ENCODE data around the gene FAAP100. TPM values are rescaled to one million over a fixed set of nuclear protein-coding genes. Genes with fewer than 3 reads are reported as not detected.

The FAAP100 gene
- polyA plus RNA-seq, 1 donor from 2014 or later, result 56.3 TPM

- Histone ChIP-seq H4K20me1 (ENCODE audit: insufficient read depth) (no peaks in the 10 kb centered on the region), H3K9me2 (ENCODE audit: insufficient read depth, low read length) (no peaks in the 10 kb centered on the region), H3K36me3 (ENCODE audit: insufficient read depth, low read length) (peaks cover 6% of the 10 kb centered on the region), H3K27me3 (ENCODE audit: insufficient read depth, low read depth, low read length) (no peaks in the 10 kb centered on the region), H3K79me2 (replicated peaks; ENCODE audit: insufficient read depth, low read length) (no peaks in the 10 kb centered on the region), H3K4me2 (ENCODE audit: low read length) (no peak overlapping the region), H3K27ac (ENCODE audit: low read length) (no peak overlapping the region), H3K4me3 (ENCODE audit: low read length) (no peak overlapping the region), H3K9ac (ENCODE audit: low read length) (no peak overlapping the region), H2AFZ (ENCODE audit: low read depth, low read length) (no peak overlapping the region), H3F3A (ENCODE audit: insufficient read depth, low read length, poor library complexity, severe bottlenecking) (no peaks in the 10 kb centered on the region), H3K9me3 (ENCODE audit: low read length) (no peaks in the 10 kb centered on the region)
- TF ChIP-seq EP300 (conservative IDR thresholded peaks at IDR 0.05; ENCODE audit: poor library complexity, severe bottlenecking), result no peak
- no peak for TF ChIP-seq EZH2 (IDR thresholded peaks at IDR 0.05; ENCODE audit: borderline replicate concordance, insufficient read depth, low read length, poor library complexity, severe bottlenecking)
- no peak for TF ChIP-seq TAF1 (IDR thresholded peaks at IDR 0.05; ENCODE audit: low read depth)
- TF ChIP-seq MXI1 (conservative IDR thresholded peaks at IDR 0.05; ENCODE audit: poor library complexity, severe bottlenecking), result no peak
- TF ChIP-seq RAD21 (conservative IDR thresholded peaks at IDR 0.05), result no peak
- TF ChIP-seq SMC3 (conservative IDR thresholded peaks at IDR 0.05; ENCODE audit: poor library complexity), result no peak
- TF ChIP-seq, protein P1, sequence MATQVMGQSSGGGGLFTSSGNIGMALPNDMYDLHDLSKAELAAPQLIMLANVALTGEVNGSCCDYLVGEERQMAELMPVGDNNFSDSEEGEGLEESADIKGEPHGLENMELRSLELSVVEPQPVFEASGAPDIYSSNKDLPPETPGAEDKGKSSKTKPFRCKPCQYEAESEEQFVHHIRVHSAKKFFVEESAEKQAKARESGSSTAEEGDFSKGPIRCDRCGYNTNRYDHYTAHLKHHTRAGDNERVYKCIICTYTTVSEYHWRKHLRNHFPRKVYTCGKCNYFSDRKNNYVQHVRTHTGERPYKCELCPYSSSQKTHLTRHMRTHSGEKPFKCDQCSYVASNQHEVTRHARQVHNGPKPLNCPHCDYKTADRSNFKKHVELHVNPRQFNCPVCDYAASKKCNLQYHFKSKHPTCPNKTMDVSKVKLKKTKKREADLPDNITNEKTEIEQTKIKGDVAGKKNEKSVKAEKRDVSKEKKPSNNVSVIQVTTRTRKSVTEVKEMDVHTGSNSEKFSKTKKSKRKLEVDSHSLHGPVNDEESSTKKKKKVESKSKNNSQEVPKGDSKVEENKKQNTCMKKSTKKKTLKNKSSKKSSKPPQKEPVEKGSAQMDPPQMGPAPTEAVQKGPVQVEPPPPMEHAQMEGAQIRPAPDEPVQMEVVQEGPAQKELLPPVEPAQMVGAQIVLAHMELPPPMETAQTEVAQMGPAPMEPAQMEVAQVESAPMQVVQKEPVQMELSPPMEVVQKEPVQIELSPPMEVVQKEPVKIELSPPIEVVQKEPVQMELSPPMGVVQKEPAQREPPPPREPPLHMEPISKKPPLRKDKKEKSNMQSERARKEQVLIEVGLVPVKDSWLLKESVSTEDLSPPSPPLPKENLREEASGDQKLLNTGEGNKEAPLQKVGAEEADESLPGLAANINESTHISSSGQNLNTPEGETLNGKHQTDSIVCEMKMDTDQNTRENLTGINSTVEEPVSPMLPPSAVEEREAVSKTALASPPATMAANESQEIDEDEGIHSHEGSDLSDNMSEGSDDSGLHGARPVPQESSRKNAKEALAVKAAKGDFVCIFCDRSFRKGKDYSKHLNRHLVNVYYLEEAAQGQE (IDR thresholded peaks at IDR 0.05; ENCODE audit: borderline replicate concordance), result no peak
Observed at GRCh38 chr17:81572563-81573168, 20.5 kb upstream of the FAAP100 start.

GRCh38 chr17:81570964-81571363 is 18.8 kb upstream of the FAAP100 start:
- Histone ChIP-seq H3K9me3 (ENCODE audit: low read length) (no peaks in the 10 kb centered on the region), H3K27me3 (ENCODE audit: insufficient read depth, low read depth, low read length) (no peaks in the 10 kb centered on the region), H3K79me2 (replicated peaks; ENCODE audit: insufficient read depth, low read length) (no peaks in the 10 kb centered on the region), H3K4me2 (ENCODE audit: low read length) (no peak overlapping the region), H3K9me2 (ENCODE audit: insufficient read depth, low read length) (no peaks in the 10 kb centered on the region), H3K4me3 (ENCODE audit: low read length) (no peak overlapping the region), H4K20me1 (ENCODE audit: insufficient read depth) (no peaks in the 10 kb centered on the region), H3F3A (ENCODE audit: insufficient read depth, low read length, poor library complexity, severe bottlenecking) (no peaks in the 10 kb centered on the region), H2AFZ (ENCODE audit: low read depth, low read length) (no peak overlapping the region), H3K36me3 (ENCODE audit: insufficient read depth, low read length) (peaks cover 6% of the 10 kb centered on the region), H3K9ac (ENCODE audit: low read length) (no peak overlapping the region), H3K27ac (ENCODE audit: low read length) (no peak overlapping the region)
- no peak for TF ChIP-seq CTCF (IDR thresholded peaks at IDR 0.05; ENCODE audit: poor library complexity, severe bottlenecking)
- TF ChIP-seq EZH2 (IDR thresholded peaks at IDR 0.05; ENCODE audit: borderline replicate concordance, insufficient read depth, low read length, poor library complexity, severe bottlenecking), result no peak
- TF ChIP-seq, protein P1 (IDR thresholded peaks at IDR 0.05; ENCODE audit: borderline replicate concordance), result no peak
- TF ChIP-seq EP300 (conservative IDR thresholded peaks at IDR 0.05; ENCODE audit: poor library complexity, severe bottlenecking), result no peak
- TF ChIP-seq TAF1 (IDR thresholded peaks at IDR 0.05; ENCODE audit: low read depth), result no peak
